ENCODE measurements around the gene RNF215. TPM values are rescaled to one million over a fixed set of nuclear protein-coding genes. Genes with fewer than 3 reads are reported as not detected.
A peak's percentile ranks its signal among the peaks of the same experiment; 100 is the strongest.

The RNF215 gene
- total RNA-seq, 2 experiments from 2014 or later: 11.1 to 11.3 TPM

DNA sequence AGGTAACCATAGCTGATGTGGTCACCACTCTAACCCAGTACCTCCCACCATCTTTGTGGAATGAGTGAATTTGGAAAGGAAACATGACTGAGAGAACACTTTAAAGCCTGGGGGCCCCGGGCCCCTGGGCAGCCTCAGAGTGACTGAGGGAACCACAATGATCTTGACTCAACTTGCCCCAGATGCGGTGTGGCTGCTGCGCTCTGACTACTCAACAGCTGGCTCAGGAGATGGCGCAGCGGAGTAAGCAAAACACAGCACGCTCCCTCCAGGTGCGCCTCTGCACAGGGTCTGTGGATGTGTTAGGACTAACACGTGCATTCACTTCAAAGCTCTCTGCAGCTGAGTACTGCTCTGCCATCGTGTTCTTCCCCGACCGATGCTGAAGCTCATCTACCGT, 5.9 kb downstream of the RNF215 start:
- ATAC-seq (ENCODE audit: low read depth) (no peak), DNase-seq (no peak)
- no peak overlapping the region for H3K4me3 Mint-ChIP-seq
- no peaks in the 10 kb centered on the region for H3K27me3 Mint-ChIP-seq
- H3K27ac Mint-ChIP-seq: no peak overlapping the region
- H3K9me3 Mint-ChIP-seq: no peaks in the 10 kb centered on the region
- peaks cover 7% of the 10 kb centered on the region for H3K36me3 Mint-ChIP-seq
- peaks cover 5% of the 10 kb centered on the region for H3K4me1 Mint-ChIP-seq
- POLR2A ChIA-PET: interaction anchor here (0.8 to 1.8 kb wide), 3 partner anchors 11 to 114 kb away, joined by 3 to 4 read pairs (median 3); partner anchors contain the start of gene TBC1D10A

DNA sequence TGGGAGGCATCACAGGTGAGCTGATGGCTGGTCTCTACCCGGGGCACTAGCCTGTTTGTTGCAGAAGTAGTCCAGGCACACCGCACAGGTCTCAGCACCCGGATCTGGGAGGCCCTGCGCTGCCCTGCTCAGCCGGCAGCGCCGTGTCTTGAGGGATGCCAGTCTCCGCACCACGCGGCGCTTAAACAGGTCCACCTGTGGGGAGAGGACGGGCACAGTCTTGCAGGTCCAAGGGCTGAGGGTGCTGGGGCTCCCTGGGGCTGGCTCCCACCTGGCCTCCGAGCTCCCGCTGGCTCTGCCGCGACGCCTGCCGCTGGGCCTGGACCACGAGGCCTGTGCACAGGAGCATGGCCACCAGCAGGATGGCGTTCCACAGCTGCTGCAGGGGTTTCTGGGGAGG, 7.2 kb downstream of the RNF215 start:
- Mint-ChIP-seq H3K36me3 (peaks cover 7% of the 10 kb centered on the region), H3K4me3 (no peak overlapping the region), H3K9me3 (no peaks in the 10 kb centered on the region), H3K4me1 (peaks cover 2% of the 10 kb centered on the region), H3K27ac (no peak overlapping the region), H3K27me3 (no peaks in the 10 kb centered on the region)
- POLR2A ChIA-PET: interaction anchor here (0.8 kb wide), 1 partner anchor 92 kb away, joined by 3 read pairs; no protein-coding TSS in a partner anchor
- no peak for DNase-seq
- no peak for ATAC-seq (ENCODE audit: low read depth)

DNA sequence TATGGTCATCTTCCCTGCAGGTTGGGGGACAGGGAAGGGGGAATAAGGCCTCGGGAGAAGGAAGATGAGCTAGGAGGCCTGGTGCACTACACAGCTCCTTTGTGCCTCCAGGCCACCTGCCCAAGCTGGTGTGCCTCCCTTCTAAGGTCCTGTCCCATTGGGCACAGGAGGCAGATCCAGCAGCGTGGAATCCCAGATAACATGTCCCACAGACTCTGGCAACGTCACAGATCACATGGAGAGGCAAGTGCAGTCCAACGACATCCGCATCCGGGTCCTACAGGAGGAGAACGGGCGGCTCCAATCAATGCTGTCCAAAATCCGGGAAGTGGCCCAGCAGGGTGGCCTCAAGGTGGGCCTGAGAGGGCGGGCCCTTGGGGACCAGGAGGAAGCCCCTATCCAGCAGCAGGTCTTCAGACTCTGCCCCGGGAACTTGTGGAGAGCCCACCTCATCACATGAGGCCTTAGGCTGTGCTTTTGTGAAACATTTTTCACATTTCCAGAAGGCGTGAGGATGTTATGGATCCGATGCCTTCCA, 11.8 kb downstream of the RNF215 start:
- no peaks in the 10 kb centered on the region for H3K9me3 Mint-ChIP-seq
- POLR2A ChIA-PET: no interaction called here
- no peak overlapping the region for H3K27ac Mint-ChIP-seq
- no peaks in the 10 kb centered on the region for H3K27me3 Mint-ChIP-seq
- H3K4me3 Mint-ChIP-seq: no peak overlapping the region
- H3K4me1 Mint-ChIP-seq: peaks cover 2% of the 10 kb centered on the region
- DNase-seq: no peak
- ATAC-seq (ENCODE audit: low read depth): no peak
- H3K36me3 Mint-ChIP-seq: peaks cover under 1% of the 10 kb centered on the region

DNA sequence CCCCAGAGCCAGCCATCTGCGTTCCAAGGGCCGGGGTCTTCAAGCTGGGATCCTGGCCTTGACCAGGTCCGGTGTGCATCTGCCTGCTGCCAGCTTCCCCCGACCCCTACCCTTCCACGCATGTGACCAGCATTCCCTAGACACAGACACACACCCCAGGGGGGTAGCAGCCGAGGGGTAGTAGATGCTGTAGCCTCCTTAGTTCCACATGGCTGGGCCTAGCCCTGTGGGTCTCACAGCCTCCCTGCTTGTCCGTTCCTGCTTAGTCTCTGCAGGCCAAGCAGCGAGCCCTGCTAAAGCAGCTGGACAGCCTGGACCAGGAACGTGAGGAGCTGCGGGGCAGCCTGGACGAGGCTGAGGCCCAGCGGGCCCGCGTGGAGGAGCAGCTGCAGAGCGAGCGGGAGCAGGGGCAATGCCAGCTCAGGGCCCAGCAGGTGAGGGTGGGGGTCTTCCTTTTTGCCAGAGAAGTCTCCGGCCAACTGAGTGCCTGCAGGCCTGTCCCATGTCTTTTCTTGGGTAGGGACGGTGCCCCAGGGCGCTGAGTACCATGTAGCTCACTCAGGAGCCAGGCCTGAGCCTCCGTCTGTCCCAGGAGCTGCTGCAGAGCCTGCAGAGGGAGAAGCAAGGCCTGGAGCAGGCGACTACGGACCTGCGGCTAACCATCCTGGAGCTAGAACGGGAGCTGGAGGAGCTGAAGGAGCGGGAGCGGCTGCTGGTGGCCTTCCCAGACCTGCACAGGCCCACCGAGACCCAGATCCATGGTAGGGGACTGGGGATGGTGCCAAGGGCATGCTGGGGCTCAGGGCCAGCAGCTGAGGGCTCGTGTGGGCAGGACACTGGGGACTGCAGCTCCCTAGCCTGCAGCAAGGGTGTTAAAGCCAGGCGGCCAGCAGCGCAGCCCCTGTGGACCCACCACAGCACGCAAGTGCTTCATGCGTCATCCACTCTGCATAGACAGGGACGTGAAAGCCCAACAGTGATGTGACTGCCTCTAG, 13.6 kb downstream of the RNF215 start:
- POLR2A ChIA-PET: interaction anchor here (0.9 to 1.3 kb wide), 2 partner anchors 17 to 61 kb away, joined by 3 read pairs; partner anchors contain the start of genes CCDC157 and SF3A1

DNA sequence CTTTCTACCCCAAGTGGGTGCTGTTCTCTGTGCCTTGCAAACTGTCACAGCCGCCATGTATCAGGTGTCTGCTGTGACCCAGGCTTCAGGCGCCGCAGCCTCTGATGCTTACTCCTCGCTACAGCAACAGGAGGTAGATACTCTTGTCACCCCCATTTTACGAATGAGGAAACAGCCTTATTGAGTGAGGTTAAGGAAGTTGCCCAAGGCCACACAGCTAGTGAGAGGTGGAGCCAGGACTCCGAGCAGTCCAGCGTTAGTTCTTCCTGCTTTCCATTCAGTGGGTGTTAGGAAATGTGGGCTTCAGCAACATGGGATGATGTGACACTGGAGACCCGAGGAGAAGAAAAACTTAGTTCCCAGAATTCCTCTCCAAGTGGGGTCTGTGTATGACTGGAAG, 14.3 kb downstream of the RNF215 start:
- no peak overlapping the region for H3K27ac Mint-ChIP-seq
- H3K4me1 Mint-ChIP-seq: peaks cover 2% of the 10 kb centered on the region
- POLR2A ChIA-PET: interaction anchor here (1.3 kb wide), 1 partner anchor 16 kb away, joined by 3 read pairs; the partner anchor contains the start of genes CCDC157 and SF3A1
- no peak overlapping the region for H3K4me3 Mint-ChIP-seq
- ATAC-seq (ENCODE audit: low read depth): no peak
- no peaks in the 10 kb centered on the region for H3K36me3 Mint-ChIP-seq
- H3K9me3 Mint-ChIP-seq: no peaks in the 10 kb centered on the region
- DNase-seq: no peak
- no peaks in the 10 kb centered on the region for H3K27me3 Mint-ChIP-seq

More for the DNA sequence above, 13.6 kb downstream of the RNF215 start:
- Mint-ChIP-seq H3K27me3 (no peaks in the 10 kb centered on the region), H3K27ac (no peak overlapping the region), H3K9me3 (no peaks in the 10 kb centered on the region), H3K4me1 (peaks cover 2% of the 10 kb centered on the region), H3K4me3 (no peak overlapping the region), H3K36me3 (no peaks in the 10 kb centered on the region)
- ATAC-seq (ENCODE audit: low read depth): no peak
- no peak for DNase-seq

DNA sequence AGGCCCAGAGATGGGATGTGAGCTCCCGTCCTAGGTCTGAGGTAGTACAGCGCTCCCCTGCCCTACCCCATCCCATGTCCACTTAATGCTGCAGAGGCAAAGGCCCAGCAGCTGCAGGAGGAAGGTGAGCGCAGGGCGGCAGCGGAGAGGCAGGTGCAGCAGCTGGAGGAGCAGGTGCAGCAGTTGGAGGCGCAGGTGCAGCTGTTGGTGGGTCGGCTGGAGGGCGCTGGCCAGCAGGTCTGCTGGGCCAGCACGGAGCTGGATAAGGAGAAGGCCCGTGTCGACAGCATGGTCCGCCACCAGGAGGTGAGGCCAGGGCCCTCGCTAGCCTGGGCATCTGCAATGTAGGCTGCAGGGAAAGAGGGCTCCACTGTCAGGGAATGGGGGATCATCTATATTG, 15.2 kb downstream of the RNF215 start:
- Mint-ChIP-seq H3K4me3 (no peak overlapping the region), H3K36me3 (no peaks in the 10 kb centered on the region), H3K27ac (no peak overlapping the region), H3K9me3 (no peaks in the 10 kb centered on the region), H3K4me1 (peaks cover 2% of the 10 kb centered on the region), H3K27me3 (no peaks in the 10 kb centered on the region)
- ATAC-seq (ENCODE audit: low read depth) (no peak), DNase-seq (no peak)
- POLR2A ChIA-PET: no interaction called here

DNA sequence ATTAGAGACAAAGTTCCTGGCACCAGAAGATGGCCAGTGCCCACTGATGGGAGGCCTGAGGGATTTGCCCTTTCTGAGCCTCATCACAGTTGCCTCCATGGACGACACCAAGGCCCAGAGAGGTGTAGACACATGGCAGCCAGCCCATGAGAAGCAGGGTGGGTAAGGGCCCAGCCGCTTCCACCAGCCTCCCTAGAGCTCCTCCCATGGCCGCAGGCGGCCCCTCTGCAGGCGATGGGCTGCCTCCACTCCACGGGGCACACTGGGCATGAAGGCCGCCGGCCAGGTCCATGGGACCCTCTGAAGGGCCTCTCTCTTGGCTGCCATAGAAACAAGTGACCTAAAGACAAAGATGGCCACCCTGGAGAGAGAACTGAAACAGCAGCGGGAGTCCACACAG, 15.9 kb downstream of the RNF215 start:
- H3K27me3 Mint-ChIP-seq: no peaks in the 10 kb centered on the region
- no peaks in the 10 kb centered on the region for H3K36me3 Mint-ChIP-seq
- ATAC-seq (ENCODE audit: low read depth) (no peak), DNase-seq (no peak)
- peaks cover 2% of the 10 kb centered on the region for H3K4me1 Mint-ChIP-seq
- H3K9me3 Mint-ChIP-seq: no peaks in the 10 kb centered on the region
- POLR2A ChIA-PET: no interaction called here
- no peak overlapping the region for H3K27ac Mint-ChIP-seq
- no peak overlapping the region for H3K4me3 Mint-ChIP-seq

DNA sequence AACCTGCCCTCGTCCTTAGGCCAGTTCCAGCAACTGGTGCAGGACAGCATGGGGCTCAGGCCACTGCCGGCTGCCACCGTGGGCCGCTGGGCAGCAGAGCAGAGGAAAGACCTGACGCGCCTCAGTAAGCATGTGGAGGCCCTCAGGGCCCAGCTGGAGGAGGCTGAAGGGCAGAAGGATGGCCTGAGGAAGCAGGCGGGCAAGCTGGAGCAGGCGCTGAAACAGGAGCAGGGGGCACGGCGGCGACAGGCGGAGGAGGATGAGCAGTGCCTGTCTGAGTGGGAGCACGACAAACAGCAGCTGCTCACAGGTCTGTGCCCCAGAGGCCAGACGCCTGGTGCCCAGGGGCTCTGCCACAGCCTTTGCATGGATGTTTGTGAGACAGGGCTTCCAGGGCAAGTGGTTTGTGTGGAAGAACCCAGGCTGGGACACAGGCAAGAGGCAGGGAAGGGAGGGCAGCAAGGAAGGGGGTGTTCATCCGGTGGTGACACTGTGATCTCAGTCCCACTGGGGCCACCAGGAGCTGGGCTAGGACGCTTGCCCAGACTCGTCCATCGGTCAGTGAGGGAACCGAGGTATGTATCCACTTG, 16.5 kb downstream of the RNF215 start:
- Mint-ChIP-seq H3K4me3 (no peak overlapping the region), H3K4me1 (peaks cover 2% of the 10 kb centered on the region), H3K27me3 (no peaks in the 10 kb centered on the region), H3K36me3 (no peaks in the 10 kb centered on the region), H3K9me3 (no peaks in the 10 kb centered on the region), H3K27ac (no peak overlapping the region)
- POLR2A ChIA-PET: no interaction called here
- DNase-seq (no peak), ATAC-seq (ENCODE audit: low read depth) (no peak)

DNA sequence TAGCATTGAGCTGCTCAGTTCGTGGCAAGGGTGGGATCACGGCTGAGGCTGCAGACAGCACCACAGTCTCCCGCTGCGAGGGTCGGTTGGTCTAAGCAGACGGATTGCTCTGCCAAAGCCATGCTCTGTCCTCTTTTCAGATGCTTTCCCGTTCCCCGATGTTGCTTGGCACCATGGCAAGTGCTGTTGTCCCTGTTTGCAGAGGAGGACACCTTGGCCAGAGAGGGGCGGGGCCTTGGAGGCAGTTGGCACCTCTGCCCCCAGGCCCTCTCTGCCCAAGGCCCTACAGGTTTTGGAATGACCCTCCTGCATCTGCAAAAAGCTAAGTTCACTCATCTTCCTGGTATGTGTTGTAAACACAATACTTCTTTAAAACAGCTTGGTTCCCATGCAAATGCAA, 18.8 kb downstream of the RNF215 start:
- DNase-seq (no peak), ATAC-seq (ENCODE audit: low read depth) (no peak)
- POLR2A ChIA-PET: interaction anchor here (0.8 kb wide), 1 partner anchor 12 kb away, joined by 3 read pairs; no protein-coding TSS in a partner anchor
- Mint-ChIP-seq H3K27me3 (no peaks in the 10 kb centered on the region), H3K27ac (no peak overlapping the region), H3K4me3 (no peak overlapping the region), H3K4me1 (peaks cover 4% of the 10 kb centered on the region), H3K36me3 (no peaks in the 10 kb centered on the region), H3K9me3 (no peaks in the 10 kb centered on the region)

DNA sequence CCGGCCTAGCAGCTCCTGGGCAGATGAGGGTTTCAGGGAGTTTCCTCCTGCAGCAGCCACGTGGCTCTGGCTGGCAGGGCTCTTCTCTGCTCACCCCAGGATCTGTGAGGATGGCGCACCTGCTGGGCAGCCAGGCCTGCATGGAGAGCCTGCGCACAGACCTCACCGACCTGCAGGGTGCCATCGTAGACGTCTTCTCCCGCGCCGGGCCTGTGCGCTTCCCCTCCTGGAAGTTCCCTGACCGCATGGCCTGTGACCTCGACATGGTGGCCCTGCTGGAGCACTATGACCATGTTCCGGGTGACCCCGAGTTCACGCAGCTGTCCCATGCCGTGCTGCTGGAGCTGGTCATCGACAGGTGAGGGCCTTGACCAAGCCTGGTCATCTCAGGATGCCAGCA, 21.3 kb downstream of the RNF215 start:
- POLR2A ChIA-PET: no interaction called here
- Mint-ChIP-seq H3K9me3 (no peaks in the 10 kb centered on the region), H3K36me3 (peaks cover 2% of the 10 kb centered on the region), H3K4me3 (no peak overlapping the region), H3K4me1 (peaks cover 19% of the 10 kb centered on the region), H3K27me3 (no peaks in the 10 kb centered on the region), H3K27ac (no peak overlapping the region)
- no peak for ATAC-seq (ENCODE audit: low read depth)
- no peak for DNase-seq

DNA sequence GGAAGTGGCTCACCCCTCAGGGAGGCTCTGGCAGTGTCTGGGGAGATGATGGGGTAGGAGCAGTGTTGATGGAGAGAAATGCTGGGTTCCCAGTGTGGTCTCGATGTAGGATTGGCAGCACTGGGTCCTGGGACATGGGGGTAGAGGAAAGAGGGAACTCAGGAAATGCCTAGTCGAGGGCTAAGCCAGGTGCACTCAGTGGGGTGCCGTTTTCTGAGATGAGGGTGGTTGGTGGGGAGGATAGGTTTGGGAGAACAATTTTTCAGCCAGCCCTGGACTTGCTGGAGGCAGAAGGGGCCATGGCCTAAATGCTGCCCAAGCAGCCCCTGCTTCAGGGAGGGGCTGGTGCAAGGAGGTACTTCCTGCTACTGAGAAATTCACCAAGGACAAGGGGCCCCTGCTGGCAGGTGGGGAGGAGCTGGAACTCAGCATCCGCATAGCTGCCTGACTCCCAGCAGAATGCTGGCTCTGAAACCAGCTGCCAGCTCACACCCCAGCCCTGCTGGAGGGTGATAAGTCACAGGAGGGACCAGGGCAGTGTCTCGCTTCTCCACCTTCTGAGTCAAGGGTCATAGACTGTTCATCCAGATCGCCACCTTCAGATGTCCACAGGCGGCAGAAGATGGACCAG, 24.4 kb downstream of the RNF215 start:
- ATAC-seq (ENCODE audit: low read depth): no peak
- Mint-ChIP-seq H3K36me3 (peaks cover 2% of the 10 kb centered on the region), H3K9me3 (no peaks in the 10 kb centered on the region), H3K4me1 (peaks cover 22% of the 10 kb centered on the region), H3K4me3 (no peak overlapping the region), H3K27me3 (no peaks in the 10 kb centered on the region), H3K27ac (peak overlapping the region; percentile 72)
- DNase-seq: no peak
- POLR2A ChIA-PET: no interaction called here

DNA sequence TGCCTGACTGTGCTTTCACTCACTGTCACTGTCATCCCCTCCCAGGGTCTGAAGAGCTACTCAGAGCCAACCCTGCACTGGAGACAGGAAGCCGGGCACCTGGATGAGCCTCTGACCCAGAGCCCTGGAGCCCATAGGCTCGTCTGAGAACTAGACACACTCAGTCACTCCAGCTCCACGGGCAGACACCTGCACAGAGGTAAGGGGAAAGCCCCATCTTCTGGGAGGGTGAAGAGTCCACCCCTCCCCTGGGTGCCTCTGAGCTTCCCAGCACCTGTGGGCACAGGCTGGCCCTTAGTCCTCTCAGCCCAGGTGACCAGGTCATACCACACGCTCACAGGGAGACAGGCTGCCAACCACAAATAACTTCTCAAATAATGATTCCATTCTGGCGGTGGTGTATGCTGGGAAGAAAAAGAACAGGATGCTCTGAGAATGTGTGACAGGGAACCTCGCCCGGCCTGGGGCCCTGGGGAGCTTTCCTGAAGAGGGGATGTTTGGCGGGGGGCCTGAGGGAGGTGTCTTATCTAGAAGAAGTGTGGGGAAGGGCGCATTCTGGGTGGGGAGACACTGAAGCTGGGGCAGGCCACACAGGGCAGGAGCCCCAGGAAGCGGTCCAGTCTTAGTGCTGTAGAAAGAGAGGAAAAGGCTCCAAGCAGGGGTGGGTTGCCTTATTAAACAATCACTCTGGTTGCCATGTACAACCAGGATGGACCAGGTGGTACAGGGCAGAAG, 25.1 kb downstream of the RNF215 start:
- Mint-ChIP-seq H3K27ac (peak overlapping the region; percentile 72), H3K27me3 (no peaks in the 10 kb centered on the region)

More for the DNA sequence above, 25.1 kb downstream of the RNF215 start:
- POLR2A ChIA-PET: no interaction called here
- peaks cover 2% of the 10 kb centered on the region for H3K36me3 Mint-ChIP-seq
- ATAC-seq (ENCODE audit: low read depth) (no peak), DNase-seq (no peak)
- no peak overlapping the region for H3K4me3 Mint-ChIP-seq
- no peaks in the 10 kb centered on the region for H3K9me3 Mint-ChIP-seq
- peaks cover 25% of the 10 kb centered on the region for H3K4me1 Mint-ChIP-seq

All from activated naive CD8-positive, alpha-beta T cell treated with anti-CD3 and anti-CD28 coated beads, Interleukin-2, amount 10 ng/mL, durations not matched to agents 7 days and 5 days (primary cell).